Left ventricle myocardium superior (tissue), 1 donor: Measurements from ENCODE around the gene KLK10. TPM values are rescaled to one million over a fixed set of nuclear protein-coding genes. Genes with fewer than 3 reads are reported as not detected.
"Not testable (repeated sequence)": the region's sequence is repeated elsewhere in the genome, so short reads cannot be mapped to it uniquely, and the experiment has no call there.

Experiments
- ATAC-seq: fragments of 200-7000 bp; cut with Tn5 transposase; one replicate; pipeline ENCODE4 v1.9.1; 2020; ENCODE audit warnings: mild to moderate bottlenecking, moderate library complexity
- DNase-seq: peaks from one replicate; pipeline ENCODE4 v3.0.0-alpha.2; 2020
- intact Hi-C: fragments of 100-400 bp; cut with micrococcal nuclease; formaldehyde crosslinking; loops from one replicate; pipeline ENCODE4 v1.11.0; 2022
- total RNA-seq: library from RNA; stranded (reverse); fragmentation: NEBNext Ultra II Directional; extraction: Animal tissue kit (Norgen Biotek cat#: 25700); gene quantifications from one replicate; pipeline ENCODE4 v1.2.1, GENCODE V29; 2021
- donor health status: DM: no; HTN: yes; CAD: no; lungs with severe emphysema.

Gene KLK10
- total RNA-seq, 1 donor from 2014 or later, result 0.50 TPM

DNA sequence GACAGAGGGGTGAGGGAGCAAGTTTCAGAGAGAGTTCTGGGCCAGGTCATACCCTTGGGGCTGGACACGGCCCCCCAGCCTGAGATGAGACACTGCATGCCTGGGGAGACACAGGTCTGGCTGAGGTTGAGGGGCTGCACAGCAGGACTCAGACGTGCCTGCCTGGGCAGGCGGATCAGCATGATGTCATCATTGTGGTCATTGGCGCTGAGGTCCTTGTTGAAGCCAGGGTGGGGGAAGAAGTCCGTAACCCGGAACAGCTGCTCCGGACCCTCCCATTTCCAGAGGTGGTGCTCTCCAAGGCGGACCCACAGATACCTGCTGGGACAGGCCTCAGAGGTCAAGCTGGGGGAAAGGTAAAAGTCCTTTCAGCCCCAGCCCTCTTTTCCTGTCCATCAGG is 13.1 kb downstream of the KLK10 start:
- intact Hi-C loops, result no loop called here
- DNase-seq (no peak), ATAC-seq (no peak)

- DNase-seq, result no peak
- no peak for ATAC-seq
- intact Hi-C loops, result no loop called here
Measured at GRCh38 chr19:51005248-51005647, 14.3 kb downstream of the KLK10 start.

- ATAC-seq (no peak), DNase-seq (no peak)
- intact Hi-C loops, result no loop called here
Measured at GRCh38 chr19:51003316-51003715, 16.2 kb downstream of the KLK10 start.

DNA sequence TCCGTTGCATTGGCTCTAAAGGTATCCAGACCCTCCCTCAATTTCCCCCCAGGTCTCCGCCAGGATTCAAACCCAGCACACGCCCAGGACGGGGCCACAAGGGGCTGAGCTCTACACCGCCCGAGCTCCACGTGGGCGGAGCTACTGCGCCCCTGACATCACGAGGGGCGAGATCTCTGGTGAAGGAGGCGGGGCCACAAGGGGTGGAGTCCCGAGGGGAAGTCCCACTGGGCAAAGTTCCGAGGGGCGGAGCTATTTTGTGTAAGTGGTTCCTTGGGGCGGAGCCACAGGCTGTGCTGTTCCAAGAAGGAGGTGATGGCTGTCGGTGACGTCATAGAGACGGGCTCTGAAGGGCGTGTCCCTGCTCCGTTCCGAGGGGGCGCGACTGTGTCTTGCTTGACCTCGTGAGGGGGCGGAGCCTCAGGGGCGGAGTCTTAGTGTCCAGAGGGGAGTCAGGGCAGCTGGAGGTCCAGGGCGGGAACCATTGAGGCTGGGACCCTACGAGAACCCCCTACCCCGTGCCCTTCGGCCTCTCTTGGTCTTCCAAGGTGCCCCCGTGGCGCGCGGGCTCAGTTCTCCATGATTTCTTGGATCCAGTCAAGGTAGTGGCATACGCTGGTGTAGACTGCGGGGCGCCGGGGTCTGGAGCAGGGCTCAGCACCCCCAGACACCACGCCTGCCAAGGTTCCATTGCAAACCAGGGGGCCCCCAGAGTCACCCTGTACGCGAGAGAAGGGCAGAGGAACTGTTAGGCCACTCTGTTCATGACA is 16.8 kb downstream of the KLK10 start:
- ATAC-seq, result no peak
- no peak for DNase-seq
- intact Hi-C loops, result no loop called here

- ATAC-seq, result no peak
- no peak for DNase-seq
- intact Hi-C loops, result no loop called here
Measured at GRCh38 chr19:51002089-51002532, 17.4 kb downstream of the KLK10 start.

DNA sequence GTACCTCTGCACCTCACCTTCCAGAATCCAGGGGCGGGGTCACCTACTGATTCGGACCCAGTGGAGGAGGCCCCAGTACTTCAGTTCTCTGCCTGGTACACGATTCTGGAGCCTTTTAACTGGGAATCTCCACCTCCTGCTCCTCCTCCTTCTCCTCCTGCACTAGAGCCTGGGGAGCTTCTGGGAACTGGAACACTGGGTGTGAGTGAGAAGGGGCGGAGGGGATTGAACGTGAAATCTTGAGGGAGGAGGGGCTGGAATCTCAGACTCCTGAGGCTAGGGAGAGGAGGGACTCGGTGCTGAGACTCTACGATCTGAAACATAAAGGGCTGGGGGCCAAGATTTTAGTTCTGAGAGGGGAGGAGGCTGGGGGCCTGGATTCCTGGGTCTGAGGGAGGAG is 18.0 kb downstream of the KLK10 start, which contains the start of gene KLK8:
Gene KLK8, minus strand, starts transcription at position 90 of the 400 bp plus-strand sequence. CDS start 437 bp downstream, outside the sequence.
- no peak for ATAC-seq
- intact Hi-C loops, result no loop called here
- no peak for DNase-seq

DNA sequence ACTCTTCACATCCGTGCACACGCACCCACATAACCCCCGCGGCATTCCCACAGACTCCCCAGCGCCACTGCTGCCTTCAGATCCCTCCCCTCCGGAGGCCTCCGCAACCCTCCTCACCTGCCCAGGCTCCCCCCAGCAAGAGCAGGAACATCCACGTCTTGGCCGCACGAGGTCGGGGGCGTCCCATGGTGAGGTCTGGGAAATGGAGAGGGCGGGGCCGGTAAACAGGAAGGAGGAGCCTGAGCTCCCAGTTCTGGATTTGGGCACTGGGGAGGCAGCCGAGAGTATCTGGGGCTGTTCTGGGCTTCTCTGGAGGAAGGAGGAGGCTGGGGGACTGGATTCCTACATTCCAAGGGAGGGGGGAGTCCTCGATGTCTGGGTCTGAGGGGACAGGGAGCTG is 18.5 kb downstream of the KLK10 start:
- no peak for DNase-seq
- no peak for ATAC-seq
- intact Hi-C loops, result no loop called here

GRCh38 chr19:51000426-51000825 is 19.1 kb downstream of the KLK10 start:
- intact Hi-C loops, result no loop called here
- DNase-seq, result no peak

GRCh38 chr19:50998686-50999085 is 20.8 kb downstream of the KLK10 start:
- intact Hi-C loops, result no loop called here

More at GRCh38 chr19:51000426-51000825, 19.1 kb downstream of the KLK10 start:
- ATAC-seq, result no peak

GRCh38 chr19:50998061-50998460 is 21.4 kb downstream of the KLK10 start:
- intact Hi-C loops, result no loop called here
- DNase-seq (no peak), ATAC-seq (no peak)

More at GRCh38 chr19:50998686-50999085, 20.8 kb downstream of the KLK10 start:
- DNase-seq, result no peak
- no peak for ATAC-seq

DNA sequence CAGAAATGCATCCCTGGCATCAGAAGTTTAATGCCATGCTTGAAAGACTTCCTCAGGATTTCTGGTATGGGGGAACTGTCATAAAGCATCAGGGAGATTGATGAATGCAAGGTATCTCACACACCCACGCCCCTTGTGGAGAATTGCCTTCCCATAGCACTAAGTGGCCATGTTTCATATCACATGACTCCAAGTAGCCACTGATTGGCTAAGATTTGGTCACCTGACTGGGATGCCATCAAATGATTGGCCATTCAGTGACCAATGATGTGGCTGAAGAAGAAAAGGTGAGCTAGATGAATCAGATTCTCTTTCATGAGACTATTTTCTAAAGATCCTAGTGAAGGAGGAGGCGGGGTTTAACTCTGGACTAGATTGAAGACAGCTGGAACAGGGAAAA is 25.4 kb downstream of the KLK10 start:
- DNase-seq (no peak), ATAC-seq (no peak)
- intact Hi-C loops, result no loop called here

DNA sequence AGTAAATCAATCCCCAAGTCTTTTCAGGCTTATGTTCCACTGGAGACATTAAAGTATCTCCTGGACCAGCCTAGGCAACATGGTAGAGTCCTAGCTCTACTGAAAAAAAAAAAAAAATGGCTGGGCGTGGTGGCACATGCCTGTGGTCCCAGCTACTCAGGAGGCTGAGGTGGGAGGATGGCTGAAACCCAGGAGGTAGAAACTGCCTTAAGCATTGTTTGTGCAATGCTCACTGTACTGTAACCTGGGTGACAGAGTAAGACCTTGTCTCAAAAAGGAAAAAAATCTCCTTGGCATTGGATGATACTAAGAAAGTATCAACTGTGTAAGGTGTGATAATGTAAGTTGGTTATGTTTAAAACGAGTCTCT is 26.9 kb downstream of the KLK10 start:
- intact Hi-C loops, result no loop called here

DNA sequence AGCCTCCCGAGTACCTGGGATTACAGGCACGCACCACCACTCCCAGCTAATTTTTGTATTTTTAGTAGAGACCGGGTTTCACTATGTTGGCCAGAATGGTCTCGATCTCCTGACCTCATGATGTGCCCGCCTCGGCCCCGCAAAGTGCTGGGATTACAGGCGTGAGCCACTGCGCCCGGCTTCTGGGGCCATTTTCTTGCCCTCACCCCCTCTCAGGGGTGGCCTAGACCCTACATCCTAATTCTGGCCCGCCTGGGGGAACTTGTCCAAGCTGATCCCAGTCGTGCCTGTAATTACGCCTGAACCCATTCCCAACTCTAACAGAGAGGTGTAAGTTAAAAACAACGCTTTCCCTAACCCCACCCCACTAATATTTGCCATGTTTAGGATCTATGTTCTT is 35.1 kb downstream of the KLK10 start:
- intact Hi-C loops, ATAC-seq, DNase-seq: not testable (repeated sequence)

More for the DNA sequence above, 26.9 kb downstream of the KLK10 start:
- ATAC-seq, result no peak
- no peak for DNase-seq

DNA sequence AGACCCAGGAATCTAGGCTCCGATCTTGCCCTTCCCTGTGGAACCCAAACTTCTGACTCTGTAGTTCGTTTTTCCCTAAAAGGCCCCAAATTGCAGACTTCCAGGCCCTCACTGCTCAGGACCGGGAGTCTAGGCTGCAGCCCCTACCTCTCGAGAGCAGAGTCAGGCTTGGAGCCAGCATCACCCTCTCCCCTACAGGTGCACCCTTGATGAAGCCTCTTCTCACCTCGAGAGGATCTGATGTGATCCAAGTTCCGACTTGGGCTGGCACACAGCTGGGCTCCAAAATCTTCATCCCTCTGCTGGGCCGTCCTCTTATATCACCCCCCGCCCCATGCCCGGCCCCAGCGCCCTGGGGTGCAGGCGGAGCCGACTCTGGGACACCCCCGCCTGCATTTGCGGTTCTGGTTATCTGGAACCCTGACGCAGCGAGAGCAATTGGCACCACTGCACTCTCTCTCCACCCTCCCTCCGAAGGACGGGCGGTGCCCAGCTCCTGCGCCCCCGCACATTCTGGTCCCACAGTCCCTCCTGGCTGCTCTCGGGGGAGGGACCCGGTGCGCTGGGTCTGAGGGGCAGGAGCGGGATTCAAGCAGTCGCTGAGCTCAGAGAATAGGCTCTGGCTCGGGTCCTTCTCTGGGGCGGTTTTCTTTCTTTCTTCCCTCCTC is 35.8 kb downstream of the KLK10 start, which contains the start of gene KLK7:
Gene KLK7, minus strand, starts transcription at position 293 of the 668 bp plus-strand sequence. CDS start 1,518 bp downstream, outside the sequence.
- ATAC-seq (no peak), DNase-seq (no peak)
- intact Hi-C loops, result no loop called here

DNA sequence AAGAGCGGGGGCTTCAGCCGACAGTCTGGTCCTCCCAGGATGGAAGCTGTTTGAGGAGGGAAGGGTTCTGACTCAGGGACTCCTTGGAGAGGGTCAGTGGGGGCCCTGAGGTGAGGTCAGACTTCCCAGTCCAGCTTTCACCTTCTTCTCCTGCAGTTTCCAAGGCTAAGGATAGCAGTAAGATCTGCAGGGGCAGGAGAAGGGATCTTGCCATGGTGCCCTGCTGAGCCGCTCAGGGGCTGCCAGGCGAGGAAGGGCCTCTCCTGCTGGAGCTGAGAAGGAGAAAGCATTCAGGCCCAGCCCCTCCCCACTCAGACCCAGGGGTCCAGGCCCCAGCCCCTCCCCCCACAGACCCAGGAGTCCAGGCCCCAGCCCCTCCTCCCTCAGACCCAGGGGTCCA is 37.3 kb downstream of the KLK10 start:
- intact Hi-C loops, result no loop called here
- DNase-seq, result no peak
- ATAC-seq, result no peak

- intact Hi-C loops, result no loop called here
- ATAC-seq, result no peak
- DNase-seq, result no peak
Measured at GRCh38 chr19:50981587-50982146, 37.8 kb downstream of the KLK10 start.

DNA sequence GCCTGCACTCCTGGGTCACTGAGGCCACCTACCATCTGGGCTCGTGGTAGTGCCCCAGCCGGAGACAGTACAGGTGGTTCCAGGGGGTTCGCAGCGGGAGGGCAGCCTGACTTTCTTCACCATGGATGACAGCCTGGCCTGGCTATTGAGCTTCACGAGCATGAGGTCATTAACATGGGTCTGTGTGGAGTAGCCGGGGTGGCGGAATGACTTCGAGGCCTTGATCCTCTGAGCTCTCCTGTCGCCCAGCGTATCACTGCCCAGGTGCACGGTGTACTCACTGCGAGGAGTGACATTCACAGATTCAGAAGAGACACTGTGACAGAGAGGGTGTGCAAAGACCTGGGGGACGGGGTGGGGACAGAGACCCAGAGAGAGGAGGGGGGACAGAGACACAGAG is 39.3 kb downstream of the KLK10 start:
- intact Hi-C loops, result no loop called here
- DNase-seq, result no peak
- ATAC-seq, result no peak

DNA sequence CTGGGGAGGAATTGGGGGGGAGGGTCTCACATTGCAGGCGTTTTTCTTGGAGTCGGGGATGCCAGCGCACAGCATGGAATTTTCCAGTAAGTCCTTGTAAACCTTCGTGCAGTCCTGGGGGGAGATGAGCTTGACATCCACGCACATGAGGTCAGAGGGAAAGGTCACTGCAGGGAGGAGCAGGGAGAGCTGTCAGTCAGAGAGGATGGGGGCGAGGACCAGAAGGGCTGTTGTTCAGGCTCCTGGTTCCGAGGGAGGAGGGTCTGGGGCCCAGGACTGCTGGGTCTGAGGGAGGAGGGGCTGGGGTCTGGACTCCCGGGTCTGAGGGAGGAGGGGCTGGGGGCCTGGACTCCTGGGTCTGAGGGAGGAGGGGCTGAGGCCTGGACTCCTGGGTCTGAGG is 39.8 kb downstream of the KLK10 start:
- intact Hi-C loops, result no loop called here
- no peak for DNase-seq
- ATAC-seq, result no peak

GRCh38 chr19:50978772-50979390 is 40.6 kb downstream of the KLK10 start:
- intact Hi-C loops, result no loop called here
- DNase-seq (no peak), ATAC-seq (no peak)

DNA sequence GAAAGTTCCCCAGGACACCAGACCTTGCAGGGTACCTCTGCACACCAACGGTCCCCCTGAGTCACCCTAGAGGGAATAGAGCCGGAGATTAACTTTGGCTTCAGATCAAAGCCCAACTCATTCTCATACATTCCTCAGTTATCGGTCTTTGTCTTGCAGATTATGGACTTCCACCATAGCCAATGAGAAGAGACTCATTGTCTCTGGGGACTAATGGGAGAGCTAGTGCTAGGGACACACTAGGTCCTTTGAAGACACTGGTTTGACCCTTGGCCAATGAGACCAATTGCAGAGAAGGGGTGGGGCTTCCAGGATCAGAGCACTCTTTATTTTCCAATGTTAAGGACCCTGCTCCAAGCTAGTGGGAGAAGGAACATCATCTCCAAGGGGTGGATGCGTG is 41.9 kb downstream of the KLK10 start:
- ATAC-seq, result no peak
- intact Hi-C loops, result no loop called here

More for the DNA sequence above, 41.9 kb downstream of the KLK10 start:
- no peak for DNase-seq
